Measurements from ENCODE around the gene CDC16.

Gene CDC16

GRCh38 chr13:114264886-114265611 lies 30.4 kb downstream of the CDC16 start:
- DNase-seq: no peak

- no peak for DNase-seq
Measured at GRCh38 chr13:114266241-114266640, 31.5 kb downstream of the CDC16 start.

GRCh38 chr13:114268344-114269280 lies 33.9 kb downstream of the CDC16 start:
- DNase-seq: no peak

GRCh38 chr13:114269281-114269770 lies 34.6 kb downstream of the CDC16 start:
- DNase-seq: no peak

- DNase-seq: no peak
Measured at GRCh38 chr13:114272977-114273376, 38.3 kb downstream of the CDC16 start.

GRCh38 chr13:114275304-114275703 lies 40.6 kb downstream of the CDC16 start:
- DNase-seq: no peak

- DNase-seq: no peak
Measured at GRCh38 chr13:114279146-114279545, 44.4 kb downstream of the CDC16 start.

- no peak for DNase-seq
Measured at GRCh38 chr13:114279758-114280355, 45.2 kb downstream of the CDC16 start.

GRCh38 chr13:114281351-114282040 lies 46.8 kb downstream of the CDC16 start, which contains the start of gene UPF3A:
TSS of gene UPF3A (plus strand) at chr13:114281601. CDS start at chr13:114281640, 39 bp downstream.
- peak; percentile 94 for DNase-seq

GRCh38 chr13:114282041-114282670 lies 47.5 kb downstream of the CDC16 start:
- DNase-seq: peak; percentile 78

- DNase-seq: no peak
Measured at GRCh38 chr13:114283576-114283975, 48.9 kb downstream of the CDC16 start.

GRCh38 chr13:114284680-114285079 lies 50.0 kb downstream of the CDC16 start:
- no peak for DNase-seq

GRCh38 chr13:114285166-114285808 lies 50.6 kb downstream of the CDC16 start:
- DNase-seq: no peak

- no peak for DNase-seq
Measured at GRCh38 chr13:114286808-114287207, 52.1 kb downstream of the CDC16 start.

- no peak for DNase-seq
Measured at GRCh38 chr13:114288157-114288591, 53.5 kb downstream of the CDC16 start.

GRCh38 chr13:114296448-114296847 lies 61.8 kb downstream of the CDC16 start:
- DNase-seq: no peak

GRCh38 chr13:114296902-114297301 lies 62.2 kb downstream of the CDC16 start:
- DNase-seq: no peak

- no peak for DNase-seq
Measured at GRCh38 chr13:114298866-114299265, 64.2 kb downstream of the CDC16 start.

- DNase-seq: no peak
Measured at GRCh38 chr13:114299604-114300305, 65.1 kb downstream of the CDC16 start.

GRCh38 chr13:114303700-114304327 lies 69.1 kb downstream of the CDC16 start:
- no peak for DNase-seq
